ENCODE results near the gene SLC7A9. TPM values are rescaled to one million over a fixed set of nuclear protein-coding genes. Genes with fewer than 3 reads are reported as not detected.

SLC7A9 gene
- total RNA-seq, 1 donor from 2014 or later = 0.64 TPM

DNA sequence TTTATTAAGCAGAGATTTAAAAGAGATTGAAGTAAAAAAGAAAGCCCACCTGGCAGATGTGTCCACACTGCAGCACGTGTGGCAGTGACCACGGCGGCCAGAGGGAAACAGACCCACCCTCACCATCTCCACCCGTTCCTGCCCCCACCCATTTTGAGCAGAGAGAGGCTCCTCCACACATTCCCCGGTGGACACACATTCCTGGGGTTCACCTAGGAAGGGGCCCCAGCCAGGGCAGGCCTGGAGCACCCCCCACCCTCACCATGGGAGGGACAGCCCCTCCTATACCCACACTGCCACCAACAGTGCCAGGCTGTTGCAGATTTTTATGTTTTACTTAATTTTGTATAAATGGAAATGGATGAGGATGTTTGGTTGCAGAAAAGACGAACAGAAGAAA lies 54.9 kb downstream of the SLC7A9 start:
- H3K36me3 Mint-ChIP-seq (ENCODE audit: unreplicated experiment) = no peaks in the 10 kb centered on the region
- H3K4me1 Mint-ChIP-seq (ENCODE audit: low read depth, unreplicated experiment) = peaks cover 3% of the 10 kb centered on the region
- TF ChIP-seq, protein P1, sequence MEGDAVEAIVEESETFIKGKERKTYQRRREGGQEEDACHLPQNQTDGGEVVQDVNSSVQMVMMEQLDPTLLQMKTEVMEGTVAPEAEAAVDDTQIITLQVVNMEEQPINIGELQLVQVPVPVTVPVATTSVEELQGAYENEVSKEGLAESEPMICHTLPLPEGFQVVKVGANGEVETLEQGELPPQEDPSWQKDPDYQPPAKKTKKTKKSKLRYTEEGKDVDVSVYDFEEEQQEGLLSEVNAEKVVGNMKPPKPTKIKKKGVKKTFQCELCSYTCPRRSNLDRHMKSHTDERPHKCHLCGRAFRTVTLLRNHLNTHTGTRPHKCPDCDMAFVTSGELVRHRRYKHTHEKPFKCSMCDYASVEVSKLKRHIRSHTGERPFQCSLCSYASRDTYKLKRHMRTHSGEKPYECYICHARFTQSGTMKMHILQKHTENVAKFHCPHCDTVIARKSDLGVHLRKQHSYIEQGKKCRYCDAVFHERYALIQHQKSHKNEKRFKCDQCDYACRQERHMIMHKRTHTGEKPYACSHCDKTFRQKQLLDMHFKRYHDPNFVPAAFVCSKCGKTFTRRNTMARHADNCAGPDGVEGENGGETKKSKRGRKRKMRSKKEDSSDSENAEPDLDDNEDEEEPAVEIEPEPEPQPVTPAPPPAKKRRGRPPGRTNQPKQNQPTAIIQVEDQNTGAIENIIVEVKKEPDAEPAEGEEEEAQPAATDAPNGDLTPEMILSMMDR (IDR thresholded peaks at IDR 0.05; ENCODE audit: partially characterized antibody, unreplicated experiment) = no peak

DNA sequence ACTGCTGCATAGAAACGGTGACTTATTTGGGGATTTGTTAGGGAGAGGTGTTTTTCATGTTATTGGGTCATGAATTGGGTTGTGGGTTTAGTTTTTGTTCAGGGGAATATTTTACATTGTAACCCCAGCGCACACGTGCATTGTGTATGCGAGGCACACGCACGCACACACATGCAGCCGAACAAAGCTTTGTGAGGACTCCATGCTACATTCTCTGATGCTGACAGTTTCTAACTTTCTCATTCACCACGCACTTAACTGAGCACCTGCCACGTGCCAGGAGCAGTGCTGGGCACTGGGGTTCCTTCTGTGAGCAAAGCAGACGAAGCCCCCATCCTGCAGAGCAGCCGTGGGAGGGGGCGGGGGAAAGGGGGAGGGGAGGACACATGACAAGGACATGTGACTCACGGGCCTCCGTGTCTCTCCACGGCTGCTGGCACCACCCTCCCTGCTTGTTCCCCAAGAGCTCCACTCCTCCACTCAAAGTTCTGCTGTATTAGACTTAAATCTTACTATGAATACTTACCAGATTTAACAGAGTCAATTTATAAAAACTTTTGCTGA lies 55.6 kb downstream of the SLC7A9 start:
- no peak for DNase-seq

More for the DNA sequence above, 54.9 kb downstream of the SLC7A9 start:
- DNase-seq = no peak
- Mint-ChIP-seq H3K27me3 (ENCODE audit: unreplicated experiment) (no peaks in the 10 kb centered on the region), H3K4me3 (ENCODE audit: unreplicated experiment) (no peak overlapping the region), H3K27ac (ENCODE audit: unreplicated experiment) (no peak overlapping the region), H3K9me3 (ENCODE audit: unreplicated experiment) (peaks cover 4% of the 10 kb centered on the region)

DNA sequence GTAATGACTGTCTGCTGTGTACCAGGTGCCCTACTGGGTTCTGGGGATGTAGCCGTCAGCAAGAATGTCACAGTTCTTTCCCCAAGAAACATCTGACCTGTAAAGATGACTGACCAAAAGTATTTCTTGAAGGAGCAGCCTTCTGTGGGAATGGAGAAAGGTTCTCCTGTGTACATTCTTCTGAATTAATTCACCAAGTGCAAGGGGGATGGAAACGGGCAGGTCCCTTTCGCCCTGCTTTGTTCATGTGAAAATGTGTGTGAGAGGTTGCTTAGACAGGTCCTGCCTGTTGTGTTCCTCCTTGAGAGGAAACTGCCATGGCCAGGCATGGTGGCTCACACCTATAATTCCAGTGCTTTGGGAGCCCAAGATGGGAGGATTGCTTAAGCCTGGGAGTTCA lies 57.0 kb downstream of the SLC7A9 start:
- TF ChIP-seq, protein P1 (IDR thresholded peaks at IDR 0.05; ENCODE audit: partially characterized antibody, unreplicated experiment) = no peak
- H3K4me1 Mint-ChIP-seq (ENCODE audit: low read depth, unreplicated experiment) = no peaks in the 10 kb centered on the region
- no peak for DNase-seq

More for the DNA sequence above, 55.6 kb downstream of the SLC7A9 start:
- no peak overlapping the region for H3K27ac Mint-ChIP-seq (ENCODE audit: unreplicated experiment)
- no peaks in the 10 kb centered on the region for H3K27me3 Mint-ChIP-seq (ENCODE audit: unreplicated experiment)
- TF ChIP-seq, protein P1 (IDR thresholded peaks at IDR 0.05; ENCODE audit: partially characterized antibody, unreplicated experiment) = no peak
- H3K4me3 Mint-ChIP-seq (ENCODE audit: unreplicated experiment) = no peak overlapping the region
- H3K36me3 Mint-ChIP-seq (ENCODE audit: unreplicated experiment) = no peaks in the 10 kb centered on the region
- H3K4me1 Mint-ChIP-seq (ENCODE audit: low read depth, unreplicated experiment) = no peaks in the 10 kb centered on the region
- peaks cover 4% of the 10 kb centered on the region for H3K9me3 Mint-ChIP-seq (ENCODE audit: unreplicated experiment)

DNA sequence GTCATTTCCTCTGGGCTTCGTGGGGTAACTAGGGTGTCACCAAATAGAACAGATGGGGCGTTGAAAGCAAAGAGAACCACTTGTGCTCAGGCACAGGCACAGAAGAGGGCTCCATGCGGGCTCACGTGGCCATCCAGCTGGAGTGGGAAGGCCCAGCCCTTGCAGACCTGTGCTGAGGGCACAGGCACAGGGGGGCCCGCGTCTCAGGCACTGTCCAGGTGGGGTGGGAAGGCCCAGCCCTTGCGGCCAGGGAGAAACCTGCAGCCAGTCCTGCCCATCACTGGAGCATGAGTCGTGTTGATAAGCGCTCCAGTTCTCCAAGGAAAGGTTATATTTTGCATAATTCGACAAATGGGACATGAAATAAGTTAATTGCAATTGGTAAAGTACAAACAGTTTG lies 57.5 kb downstream of the SLC7A9 start:
- Mint-ChIP-seq H3K36me3 (ENCODE audit: unreplicated experiment) (no peaks in the 10 kb centered on the region), H3K4me3 (ENCODE audit: unreplicated experiment) (no peak overlapping the region), H3K27me3 (ENCODE audit: unreplicated experiment) (no peaks in the 10 kb centered on the region), H3K27ac (ENCODE audit: unreplicated experiment) (no peak overlapping the region), H3K9me3 (ENCODE audit: unreplicated experiment) (peaks cover 2% of the 10 kb centered on the region), H3K4me1 (ENCODE audit: low read depth, unreplicated experiment) (no peaks in the 10 kb centered on the region)
- TF ChIP-seq, protein P1 (IDR thresholded peaks at IDR 0.05; ENCODE audit: partially characterized antibody, unreplicated experiment) = no peak
- DNase-seq = no peak

More for the DNA sequence above, 57.0 kb downstream of the SLC7A9 start:
- Mint-ChIP-seq H3K27ac (ENCODE audit: unreplicated experiment) (no peak overlapping the region), H3K4me3 (ENCODE audit: unreplicated experiment) (no peak overlapping the region), H3K9me3 (ENCODE audit: unreplicated experiment) (peaks cover 2% of the 10 kb centered on the region), H3K27me3 (ENCODE audit: unreplicated experiment) (no peaks in the 10 kb centered on the region), H3K36me3 (ENCODE audit: unreplicated experiment) (no peaks in the 10 kb centered on the region)

DNA sequence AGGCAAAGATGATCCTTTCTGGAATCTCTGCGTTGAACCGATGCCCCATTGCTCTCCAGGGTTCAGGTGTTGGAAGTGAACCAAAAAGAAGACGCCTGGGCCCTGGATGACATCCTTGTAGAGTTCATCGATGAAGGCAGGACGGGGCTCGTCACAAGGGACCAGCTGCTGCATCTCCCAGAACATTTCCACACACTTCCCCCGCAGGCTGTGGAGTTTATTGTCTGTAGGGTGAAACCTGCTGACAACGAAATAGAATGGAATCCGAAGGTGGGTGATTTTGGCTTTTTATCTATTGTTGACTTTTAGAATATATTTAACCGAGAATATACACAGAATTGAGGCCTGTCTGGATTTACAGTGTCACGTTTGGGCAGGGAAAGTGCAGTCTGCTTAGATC lies 58.4 kb downstream of the SLC7A9 start:
- no peaks in the 10 kb centered on the region for H3K9me3 Mint-ChIP-seq (ENCODE audit: unreplicated experiment)
- no peak overlapping the region for H3K27ac Mint-ChIP-seq (ENCODE audit: unreplicated experiment)
- no peaks in the 10 kb centered on the region for H3K27me3 Mint-ChIP-seq (ENCODE audit: unreplicated experiment)
- H3K4me3 Mint-ChIP-seq (ENCODE audit: unreplicated experiment) = no peak overlapping the region
- TF ChIP-seq, protein P1 (IDR thresholded peaks at IDR 0.05; ENCODE audit: partially characterized antibody, unreplicated experiment) = no peak
- H3K36me3 Mint-ChIP-seq (ENCODE audit: unreplicated experiment) = no peaks in the 10 kb centered on the region
- no peaks in the 10 kb centered on the region for H3K4me1 Mint-ChIP-seq (ENCODE audit: low read depth, unreplicated experiment)
- no peak for DNase-seq
